Stimulated activated CD4-positive, alpha-beta T cell treated with anti-CD3 and anti-CD28 coated beads, TNF-alpha, amount 100 ng/mL, for 4 hours (primary cell): ENCODE results near the gene CAMK2N1.
"Not testable (repeated sequence)": the region's sequence is repeated elsewhere in the genome, so short reads cannot be mapped to it uniquely, and the experiment has no call there.

ENCODE experiments used
- DNase-seq, 3 experiments: peaks; one replicate each; pipeline ENCODE4 v3.0.0-alpha.2; 2020; ENCODE audit warnings: low read depth in 3 of 3

Gene CAMK2N1

GRCh38 chr1:20485527-20486456 lies at the start of gene CAMK2N1:
Gene CAMK2N1 (minus strand): TSS chr1:20486210. CDS start chr1:20485379, 831 bp downstream.
- peak in 2 of 3 experiments; percentile 45 to 50 for DNase-seq

- DNase-seq, result no peak
Measured at GRCh38 chr1:20534659-20535417, 48.8 kb upstream of the CAMK2N1 start.

- DNase-seq, result no peak
Measured at GRCh38 chr1:20533635-20534034, 47.6 kb upstream of the CAMK2N1 start.

GRCh38 chr1:20530901-20531300 lies 44.9 kb upstream of the CAMK2N1 start:
- DNase-seq, result no peak

- DNase-seq, result no peak
Measured at GRCh38 chr1:20530306-20530705, 44.3 kb upstream of the CAMK2N1 start.

GRCh38 chr1:20528221-20528620 lies 42.2 kb upstream of the CAMK2N1 start:
- no peak for DNase-seq

- DNase-seq, result no peak
Measured at GRCh38 chr1:20526267-20526666, 40.3 kb upstream of the CAMK2N1 start.

GRCh38 chr1:20521960-20522861 lies 36.2 kb upstream of the CAMK2N1 start:
- peak; percentile 26 to 47 (median 34) for DNase-seq

GRCh38 chr1:20519609-20520262 lies 33.7 kb upstream of the CAMK2N1 start:
- not testable (repeated sequence) for DNase-seq

GRCh38 chr1:20511518-20512428 lies 25.8 kb upstream of the CAMK2N1 start:
- no peak for DNase-seq

- no peak for DNase-seq
Measured at GRCh38 chr1:20508411-20508771, 22.4 kb upstream of the CAMK2N1 start.

- DNase-seq, result peak; percentile 86 to 88 (median 87)
Measured at GRCh38 chr1:20507564-20508410, 21.8 kb upstream of the CAMK2N1 start, which contains the start of gene MUL1. Gene MUL1 (minus strand): TSS chr1:20508151. CDS start chr1:20508024, 127 bp downstream.

- DNase-seq, result no peak
Measured at GRCh38 chr1:20507248-20507563, 21.2 kb upstream of the CAMK2N1 start.

GRCh38 chr1:20505488-20505887 lies 19.5 kb upstream of the CAMK2N1 start:
- no peak for DNase-seq

- no peak for DNase-seq
Measured at GRCh38 chr1:20500716-20501115, 14.7 kb upstream of the CAMK2N1 start.

- no peak for DNase-seq
Measured at GRCh38 chr1:20499718-20500117, 13.7 kb upstream of the CAMK2N1 start.

- no peak for DNase-seq
Measured at GRCh38 chr1:20499105-20499504, 13.1 kb upstream of the CAMK2N1 start.

- no peak for DNase-seq
Measured at GRCh38 chr1:20498116-20498515, 12.1 kb upstream of the CAMK2N1 start.

- no peak for DNase-seq
Measured at GRCh38 chr1:20497506-20497905, 11.5 kb upstream of the CAMK2N1 start.
